Measurements from ENCODE around the gene FAM114A2.

DNA sequence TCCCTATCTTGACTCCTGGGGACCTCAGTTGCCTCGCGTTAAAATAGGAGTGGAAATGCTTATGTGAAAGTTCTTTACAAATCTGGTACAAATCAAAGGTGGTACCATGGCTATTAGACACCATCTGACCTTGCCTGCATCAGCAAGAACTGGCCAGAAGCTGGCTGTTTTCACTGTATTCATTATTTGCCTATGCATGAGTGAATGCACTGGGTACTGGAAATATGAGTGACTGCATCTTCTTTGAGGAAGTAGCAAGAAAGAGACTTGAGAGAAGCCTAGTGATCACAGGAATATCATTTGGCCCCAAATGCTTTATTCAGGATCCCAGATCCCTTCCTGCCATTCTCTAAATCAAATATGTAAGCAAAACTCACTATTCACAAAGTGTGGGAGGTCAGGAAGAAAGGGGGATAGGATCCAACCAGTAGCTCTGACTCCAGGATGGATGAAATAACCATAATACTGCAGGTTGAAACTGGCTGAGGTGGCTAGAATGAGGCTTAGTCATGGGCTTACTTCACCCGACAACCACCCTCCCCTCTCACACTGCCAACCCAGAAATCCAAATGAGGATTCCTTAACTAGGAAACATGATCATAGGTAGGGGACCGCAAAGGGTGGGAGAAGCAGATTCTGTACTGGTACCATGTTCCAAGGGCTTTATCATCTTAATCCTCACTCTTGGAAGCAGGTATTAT lies 56.7 kb downstream of the FAM114A2 start:
- TF ChIP-seq POLR2A (IDR thresholded peaks at IDR 0.05), result no peak
- TF ChIP-seq, protein P1, sequence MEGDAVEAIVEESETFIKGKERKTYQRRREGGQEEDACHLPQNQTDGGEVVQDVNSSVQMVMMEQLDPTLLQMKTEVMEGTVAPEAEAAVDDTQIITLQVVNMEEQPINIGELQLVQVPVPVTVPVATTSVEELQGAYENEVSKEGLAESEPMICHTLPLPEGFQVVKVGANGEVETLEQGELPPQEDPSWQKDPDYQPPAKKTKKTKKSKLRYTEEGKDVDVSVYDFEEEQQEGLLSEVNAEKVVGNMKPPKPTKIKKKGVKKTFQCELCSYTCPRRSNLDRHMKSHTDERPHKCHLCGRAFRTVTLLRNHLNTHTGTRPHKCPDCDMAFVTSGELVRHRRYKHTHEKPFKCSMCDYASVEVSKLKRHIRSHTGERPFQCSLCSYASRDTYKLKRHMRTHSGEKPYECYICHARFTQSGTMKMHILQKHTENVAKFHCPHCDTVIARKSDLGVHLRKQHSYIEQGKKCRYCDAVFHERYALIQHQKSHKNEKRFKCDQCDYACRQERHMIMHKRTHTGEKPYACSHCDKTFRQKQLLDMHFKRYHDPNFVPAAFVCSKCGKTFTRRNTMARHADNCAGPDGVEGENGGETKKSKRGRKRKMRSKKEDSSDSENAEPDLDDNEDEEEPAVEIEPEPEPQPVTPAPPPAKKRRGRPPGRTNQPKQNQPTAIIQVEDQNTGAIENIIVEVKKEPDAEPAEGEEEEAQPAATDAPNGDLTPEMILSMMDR (IDR thresholded peaks at IDR 0.05), result no peak

All from heart left ventricle (tissue), 13 donors.